H1 (cell line): ENCODE measurements around the gene JPT1. TPM values are rescaled to one million over a fixed set of nuclear protein-coding genes. Genes with fewer than 3 reads are reported as not detected.
A peak's percentile ranks its signal among the peaks of the same experiment; 100 is the strongest.

Experiments used
- CTCF ChIA-PET: fragments of 300-600 bp; sonication (Branson Sonifier 250); formaldehyde crosslinking; loops from one replicate; lab custom pipeline; 2021; ENCODE audit not compliant: partially characterized antibody; lab: Charles Lee
- POLR2A ChIA-PET: fragments of 300-600 bp; sonication (Branson Sonifier 250); formaldehyde crosslinking; loops from one replicate; lab custom pipeline; 2021; ENCODE audit warnings: inconsistent platforms; ENCODE audit not compliant: partially characterized antibody; lab: Charles Lee
- DNase-seq, 2 experiments: peaks; one replicate each; pipeline versions ENCODE4 v3.0.0 to v3.0.0-alpha.2; 2010 to 2022; ENCODE audit warnings: low spot score in 2 of 2, low read depth in 1 of 2, mixed read lengths in 1 of 2
- FAIRE-seq: peaks from 2 replicates; lab custom pipeline; 2011; peaks lifted over from hg19 to GRCh38; lab: Jason Lieb, UNC
- H2AFZ ChIP-seq: 2 replicates; pipeline ENCODE4 v1.8.1; 2012; ENCODE audit warnings: low read length, inconsistent platforms
- H2AK5ac ChIP-seq: 2 replicates; pipeline ENCODE4 v1.6.1; 2013; ENCODE audit warnings: low read depth, low read length
- H2BK120ac ChIP-seq: replicated peaks from 2 replicates; pipeline ENCODE3; 2013; ENCODE audit warnings: low read depth, low read length, inconsistent platforms
- H2BK12ac ChIP-seq: 2 replicates; pipeline ENCODE4 v1.6.1; 2013; ENCODE audit warnings: low read depth, low read length
- H2BK15ac ChIP-seq: 2 replicates; pipeline ENCODE4 v1.6.1; 2013; ENCODE audit warnings: low read length
- H2BK20ac ChIP-seq: 2 replicates; pipeline ENCODE4 v1.6.1; 2013; ENCODE audit warnings: low read length
- H2BK5ac ChIP-seq: 2 replicates; pipeline ENCODE4 v1.6.1; 2013; ENCODE audit warnings: low read depth, low read length
- H3K14ac ChIP-seq: 2 replicates; pipeline ENCODE4 v1.6.1; 2013; ENCODE audit warnings: inconsistent platforms; ENCODE audit not compliant: insufficient read length
- H3K18ac ChIP-seq: 2 replicates; pipeline ENCODE4 v1.6.1; 2013; ENCODE audit warnings: low read length; ENCODE audit errors: extremely low read depth
- H3K23ac ChIP-seq: 2 replicates; pipeline ENCODE4 v1.6.1; 2013; ENCODE audit warnings: inconsistent platforms; ENCODE audit not compliant: insufficient read length
- H3K23me2 ChIP-seq: 2 replicates; pipeline ENCODE4 v1.6.1; 2013; ENCODE audit warnings: low read depth, low read length
- H3K27ac ChIP-seq: 2 replicates; pipeline ENCODE4 v1.6.1; 2011; ENCODE audit warnings: low read depth, low read length, inconsistent platforms
- H3K27me3 ChIP-seq, 4 experiments: replicated peaks in 1 of 4; 1 replicate in 1 of 4; 2 replicates in 3 of 4; pipeline versions ENCODE4 v1.6.1 to v1.8.1; 2011 to 2013; ENCODE audit warnings: low read length in 3 of 4, mild to moderate bottlenecking in 3 of 4, inconsistent platforms in 2 of 4, mixed read lengths in 2 of 4, moderate library complexity in 1 of 4; ENCODE audit not compliant: control insufficient read depth in 3 of 4, insufficient read depth in 3 of 4; ENCODE audit errors: extremely low read depth in 1 of 4
- H3K36me3 ChIP-seq, 4 experiments: 2 replicates each; pipeline versions ENCODE4 v1.6.1 to v1.8.1; 2011 to 2013; ENCODE audit warnings: mild to moderate bottlenecking in 4 of 4, low read length in 3 of 4, moderate library complexity in 2 of 4, control low read depth in 1 of 4, inconsistent platforms in 1 of 4; ENCODE audit not compliant: insufficient read depth in 4 of 4, control insufficient read depth in 2 of 4
- H3K4ac ChIP-seq: replicated peaks from 2 replicates; pipeline ENCODE3; 2013; ENCODE audit warnings: low read length, low read depth, mixed read lengths, inconsistent platforms; ENCODE audit not compliant: insufficient read length
- H3K4me1 ChIP-seq, 4 experiments: replicated peaks in 1 of 4; 1 replicate in 1 of 4; 2 replicates in 3 of 4; pipeline versions ENCODE4 v1.6.1 to v1.8.1; 2011 to 2013; ENCODE audit warnings: low read length in 3 of 4, inconsistent platforms in 2 of 4, mixed read lengths in 1 of 4; ENCODE audit not compliant: insufficient read depth in 4 of 4, control insufficient read depth in 3 of 4
- H3K4me2 ChIP-seq, 2 experiments: 2 replicates each; pipeline versions ENCODE4 v1.6.1 to v1.8.1; 2011 to 2013; ENCODE audit warnings: low read depth in 2 of 2, low read length in 2 of 2, control low read depth in 1 of 2, inconsistent platforms in 1 of 2, mild to moderate bottlenecking in 1 of 2; ENCODE audit not compliant: insufficient read depth in 1 of 2
- H3K4me3 ChIP-seq, 4 experiments: fragments of 200-600, 300-600 bp in 1 of 4; sonication (generic), shearing (Covaris generic), sonication (Bioruptor Twin) in 1 of 4; 2 replicates each; pipeline versions ENCODE4 v1.5.1 to v1.8.1; 2011 to 2016; ENCODE audit warnings: low read length in 4 of 4, low read depth in 3 of 4, control low read depth in 2 of 4, inconsistent platforms in 2 of 4, mild to moderate bottlenecking in 2 of 4, mixed read lengths in 1 of 4, moderate library complexity in 1 of 4; ENCODE audit not compliant: insufficient read depth in 2 of 4; ENCODE audit errors: extremely low read depth in 1 of 4
- H3K56ac ChIP-seq: replicated peaks from 2 replicates; pipeline ENCODE3; 2013; ENCODE audit warnings: low read depth, mild to moderate bottlenecking, mixed read lengths, low read length, inconsistent platforms; ENCODE audit not compliant: insufficient read length
- H3K79me1 ChIP-seq: 2 replicates; pipeline ENCODE4 v1.6.1; 2013; ENCODE audit warnings: low read depth, low read length, control low read depth
- H3K79me2 ChIP-seq, 2 experiments: 2 replicates each; pipeline versions ENCODE4 v1.6.1 to v1.8.1; 2012 to 2013; ENCODE audit warnings: low read length in 2 of 2, mild to moderate bottlenecking in 2 of 2, inconsistent platforms in 1 of 2; ENCODE audit not compliant: insufficient read depth in 2 of 2, control insufficient read depth in 1 of 2
- H3K9ac ChIP-seq, 4 experiments: replicated peaks in 1 of 4; 1 replicate in 1 of 4; 2 replicates in 3 of 4; pipeline versions ENCODE4 v1.6.1 to v1.8.1; 2011 to 2013; ENCODE audit warnings: low read depth in 3 of 4, low read length in 3 of 4, control low read depth in 2 of 4, mild to moderate bottlenecking in 2 of 4, moderate library complexity in 2 of 4, inconsistent platforms in 1 of 4; ENCODE audit errors: extremely low read depth in 1 of 4
- H3K9me3 ChIP-seq, 2 experiments: 2 replicates each; pipeline versions ENCODE4 v1.6.1 to v1.8.1; 2012 to 2013; ENCODE audit warnings: mild to moderate bottlenecking in 2 of 2, moderate library complexity in 2 of 2, control low read depth in 1 of 2, inconsistent platforms in 1 of 2, low read depth in 1 of 2, low read length in 1 of 2, mixed read lengths in 1 of 2; ENCODE audit not compliant: insufficient read depth in 2 of 2
- H4K20me1 ChIP-seq, 2 experiments: replicated peaks in 1 of 2; 2 replicates each; pipeline versions ENCODE3 to v1.8.1; 2011 to 2013; ENCODE audit warnings: inconsistent platforms in 2 of 2, low read length in 2 of 2, mild to moderate bottlenecking in 1 of 2; ENCODE audit not compliant: insufficient read depth in 2 of 2, control insufficient read depth in 1 of 2
- H4K5ac ChIP-seq: 2 replicates; pipeline ENCODE4 v1.6.1; 2013; ENCODE audit warnings: low read length, low read depth, mixed read lengths, inconsistent platforms; ENCODE audit not compliant: insufficient read length
- H4K8ac ChIP-seq: 2 replicates; pipeline ENCODE4 v1.8.0; 2013; ENCODE audit warnings: mild to moderate bottlenecking, moderate library complexity, low read length, inconsistent platforms; ENCODE audit not compliant: insufficient read depth; ENCODE audit errors: extremely low read depth
- H4K91ac ChIP-seq: replicated peaks from 2 replicates; pipeline ENCODE3; 2013; ENCODE audit warnings: low read length, mixed read lengths, inconsistent platforms; ENCODE audit not compliant: insufficient read length
- JUN ChIP-seq: IDR thresholded peaks from 2 replicates; pipeline ENCODE4 v1.6.1; 2011; ENCODE audit warnings: low read depth, mild to moderate bottlenecking, improper control_type of control experiment, low read length
- WGBS, 2 experiments: shearing (Covaris generic) in 1 of 2; methylation state at CpG; one replicate each; pipeline versions ENCODE4 v1.1.6 to v1.1.7; 2013 to 2015; ENCODE audit warnings: low lambda C conversion rate in 2 of 2, mixed read lengths in 2 of 2, inconsistent platforms in 1 of 2, low coverage in 1 of 2, missing lambda C conversion rate in 1 of 2; ENCODE audit not compliant: insufficient replicate concordance in 2 of 2, insufficient coverage in 1 of 2, insufficient read length in 1 of 2; ENCODE audit errors: extremely low coverage in 1 of 2, missing lambda C conversion rate in 1 of 2; 5-methylcytosine and 5-hydroxymethylcytosine counted together
- polyA plus RNA-seq, 7 experiments: library from polyadenylated mRNA; depleted of rRNA in 3 of 7; stranded (reverse) in 5 of 7; unstranded in 2 of 7; fragments of >200 nt in 5 of 7; fragments of 200-250 nt in 2 of 7; gene quantifications; 1 replicate in 5 of 7; 2 replicates in 1 of 7; 4 replicates in 1 of 7; pipeline versions ENCODE4 v1.2.1 to v1.2.3, GENCODE V29; 2011 to 2013; ENCODE audit warnings: missing spikeins in 2 of 7, mixed read lengths in 2 of 7
- total RNA-seq: library from RNA; stranded (reverse); fragmentation: NEBNext Ultra II Directional; extraction: Animal tissue kit (Norgen Biotek cat#: 25700); gene quantifications from 2 replicates; pipeline ENCODE4 v1.2.1, GENCODE V29; 2021
- TF ChIP-seq, protein P1 (sequence below): IDR thresholded peaks from 2 replicates; pipeline ENCODE4 v1.6.1; 2012; ENCODE audit warnings: inconsistent platforms

Gene JPT1
- total and polyA plus RNA-seq, 2 of the 8 experiments (the other 6 are each of a cell fraction or from before 2014, with no cell fraction given): 154 to 369 TPM

DNA sequence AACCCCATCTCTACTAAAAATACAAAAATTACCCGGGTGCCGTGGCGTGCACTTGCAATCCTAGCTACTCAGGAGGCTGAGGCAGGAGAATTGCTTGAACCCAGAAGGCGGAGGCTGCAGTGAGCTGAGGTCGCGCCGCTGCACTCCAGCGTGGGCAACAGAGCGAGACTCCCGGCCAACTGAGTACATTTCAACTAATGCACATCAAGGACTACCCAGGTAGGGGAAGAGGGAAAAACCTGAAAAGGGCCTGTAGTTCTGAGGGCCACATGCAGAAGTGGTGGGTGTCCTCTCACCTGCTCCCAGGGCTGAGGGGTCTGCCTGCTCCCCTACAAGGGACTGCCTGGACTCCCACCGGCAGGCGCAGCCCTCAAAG is 67.1 kb downstream of the JPT1 start:
- Histone ChIP-seq H2BK5ac (peak overlapping the region; percentile 94), H3K56ac (peak overlapping the region; percentile 24), H3K14ac (no peak overlapping the region), H2BK120ac (peak overlapping the region; percentile 97), H3K4me1 (peaks cover 3 to 37% (median 29%) of the 10 kb centered on the region in 4 experiments), H3K27ac (peak overlapping the region; percentile 71), H4K8ac (no peak overlapping the region; the same call in 1 of the 2 replicates), H3K4ac (peak overlapping the region; percentile 74), H3K4me3 (peak overlapping the region; percentile 73 to 82 (median 77)), H3K23ac (no peak overlapping the region), H3K79me2 (peaks cover 0 to 7% of the 10 kb centered on the region in 2 experiments; a peak in 2 of 4 replicates), H3K4me2 (peak overlapping the region; percentile 82 to 90), H2BK15ac (peak overlapping the region; percentile 88; the same call in 1 of the 2 replicates), H2AFZ (peak overlapping the region; percentile 54; the same call in 1 of the 2 replicates), H3K79me1 (peaks cover 9% of the 10 kb centered on the region), H3K27me3 (no peaks in the 10 kb centered on the region), H2BK20ac (no peak overlapping the region), H4K20me1 (peaks cover 0 to 3% of the 10 kb centered on the region in 2 experiments), H3K36me3 (no peaks in the 10 kb centered on the region; a peak in 1 of 8 replicates), H2AK5ac (no peak overlapping the region), H3K18ac (peak overlapping the region; percentile 100), H3K9me3 (no peaks in the 10 kb centered on the region), H4K5ac (peak overlapping the region; percentile 92), H2BK12ac (peak overlapping the region; percentile 92; the same call in 1 of the 2 replicates), H3K9ac (peak overlapping the region in 3 of 4 experiments; percentile 54 to 64 (median 54); a peak in 4 of 7 replicates), H3K23me2 (peaks cover 15% of the 10 kb centered on the region), H4K91ac (peak overlapping the region; percentile 98)
- POLR2A ChIA-PET: interaction anchor here (0.9 to 3.7 kb wide), 16 partner anchors 8 to 214 kb away, joined by 3 to 32 read pairs (median 6); partner anchors contain the start of genes FDXR, JPT1, MRPL58 and NT5C
- DNase-seq (no peak), FAIRE-seq (no peak)
- WGBS, 2 experiments: 57% methylated on average over 12 of the region's 12 CpGs; no CpG with 5 or more reads in 1 of the 2 experiments
- CTCF ChIA-PET: interaction anchor here (0.9 to 6.3 kb wide), 10 partner anchors 10 to 154 kb away, joined by 3 to 81 read pairs (median 6); no protein-coding TSS in a partner anchor
- no peak for TF ChIP-seq JUN
- TF ChIP-seq, protein P1, sequence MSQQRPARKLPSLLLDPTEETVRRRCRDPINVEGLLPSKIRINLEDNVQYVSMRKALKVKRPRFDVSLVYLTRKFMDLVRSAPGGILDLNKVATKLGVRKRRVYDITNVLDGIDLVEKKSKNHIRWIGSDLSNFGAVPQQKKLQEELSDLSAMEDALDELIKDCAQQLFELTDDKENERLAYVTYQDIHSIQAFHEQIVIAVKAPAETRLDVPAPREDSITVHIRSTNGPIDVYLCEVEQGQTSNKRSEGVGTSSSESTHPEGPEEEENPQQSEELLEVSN: 0 out of 2 replicates have a peak, but pooled peaks have one; percentile 1
